Loucy (cell line): ENCODE measurements around the gene P2RX2.

Experiments used
- H2AFZ ChIP-seq: fragments of 200-600 bp; sonication (generic); 2 replicates; pipeline ENCODE4 v1.6.0; 2016; ENCODE audit warnings: antibody characterized with exemption, mild to moderate bottlenecking, low read length, moderate library complexity
- H3F3A ChIP-seq: fragments of 200-600 bp; 2 replicates; pipeline ENCODE4 v1.6.0; 2016; ENCODE audit warnings: antibody characterized with exemption, low read depth, mild to moderate bottlenecking
- H3K27me3 ChIP-seq: fragments of 200-600 bp; sonication (generic); 2 replicates; pipeline ENCODE4 v1.6.1; 2014; ENCODE audit warnings: low read length, mild to moderate bottlenecking; ENCODE audit not compliant: insufficient read depth, poor library complexity, severe bottlenecking
- H3K36me3 ChIP-seq: fragments of 200-600 bp; sonication (generic); 2 replicates; pipeline ENCODE4 v1.6.1; 2016; ENCODE audit warnings: low read length; ENCODE audit not compliant: insufficient read depth
- H3K4me1 ChIP-seq: fragments of 200-600 bp; sonication (generic); 2 replicates; pipeline ENCODE4 v1.5.1; 2014; ENCODE audit warnings: low read length, mild to moderate bottlenecking; ENCODE audit not compliant: insufficient read depth, poor library complexity, severe bottlenecking
- H3K4me2 ChIP-seq: fragments of 200-600 bp; sonication (generic); 2 replicates; pipeline ENCODE4 v1.6.0; 2014; ENCODE audit warnings: antibody characterized with exemption, low read length, low read depth, mild to moderate bottlenecking; ENCODE audit not compliant: poor library complexity, severe bottlenecking
- H3K4me3 ChIP-seq: fragments of 200-600 bp; sonication (generic); 2 replicates; pipeline ENCODE4 v1.5.1; 2014; ENCODE audit warnings: low read length, mild to moderate bottlenecking, mixed read lengths; ENCODE audit not compliant: poor library complexity, severe bottlenecking
- H3K79me2 ChIP-seq: fragments of 200-600 bp; sonication (generic); 2 replicates; pipeline ENCODE4 v1.6.1; 2014; ENCODE audit warnings: low read length; ENCODE audit not compliant: insufficient read depth
- H3K9ac ChIP-seq: fragments of 200-600 bp; sonication (generic); 2 replicates; pipeline ENCODE4 v1.6.0; 2014; ENCODE audit warnings: mild to moderate bottlenecking, low read depth, low read length, moderate library complexity; ENCODE audit not compliant: poor library complexity, severe bottlenecking
- H3K9me2 ChIP-seq: fragments of 200-600 bp; sonication (generic); replicated peaks from 2 replicates; pipeline ENCODE4 v1.6.1; 2016; ENCODE audit warnings: low read depth, low read length, mixed read lengths
- H3K9me3 ChIP-seq: fragments of 200-600 bp; sonication (generic); 2 replicates; pipeline ENCODE4 v1.6.1; 2014; ENCODE audit warnings: mild to moderate bottlenecking, antibody characterized with exemption, low read length, low read depth; ENCODE audit not compliant: insufficient read depth
- H4K20me1 ChIP-seq: fragments of 200-600 bp; sonication (generic); 2 replicates; pipeline ENCODE4 v1.6.0; 2014; ENCODE audit warnings: antibody characterized with exemption, low read length, mild to moderate bottlenecking; ENCODE audit not compliant: insufficient read depth, poor library complexity, severe bottlenecking
- CTCF ChIP-seq: fragments of 200-600 bp; sonication (generic); conservative IDR thresholded peaks from 2 replicates; pipeline ENCODE4 v1.5.1; 2014; ENCODE audit warnings: mild to moderate bottlenecking, antibody characterized with exemption, low read length
- EZH2phosphoT487 ChIP-seq: fragments of 200-600 bp; IDR thresholded peaks from 2 replicates; pipeline ENCODE4 v1.6.1; 2018; ENCODE audit warnings: antibody characterized with exemption, mild to moderate bottlenecking, moderate library complexity, borderline replicate concordance

Gene P2RX2

GRCh38 chr12:132664206-132665148 lies 45.9 kb downstream of the P2RX2 start:
- H3K4me1 ChIP-seq = peaks cover 58% of the 10 kb centered on the region

GRCh38 chr12:132665149-132665491 lies 46.5 kb downstream of the P2RX2 start:
- Histone ChIP-seq H4K20me1 (no peaks in the 10 kb centered on the region), H3K9me3 (no peaks in the 10 kb centered on the region), H3K79me2 (peaks cover 14% of the 10 kb centered on the region; the same call in 1 of the 2 replicates), H3K36me3 (peaks cover 96% of the 10 kb centered on the region), H3K4me1 (peaks cover 55% of the 10 kb centered on the region), H3K4me3 (no peak overlapping the region), H3K4me2 (no peak overlapping the region), H3K9ac (no peak overlapping the region), H3K9me2 (no peaks in the 10 kb centered on the region), H3K27me3 (no peaks in the 10 kb centered on the region), H3F3A (no peaks in the 10 kb centered on the region), H2AFZ (no peak overlapping the region)
- TF ChIP-seq EZH2phosphoT487 (no peak), CTCF (no peak)

More at GRCh38 chr12:132664206-132665148, 45.9 kb downstream of the P2RX2 start:
- peak overlapping the region; percentile 70 for H3K9ac ChIP-seq
- no peaks in the 10 kb centered on the region for H3K9me2 ChIP-seq
- H3K36me3 ChIP-seq = peaks cover 98% of the 10 kb centered on the region
- no peaks in the 10 kb centered on the region for H3F3A ChIP-seq
- no peaks in the 10 kb centered on the region for H4K20me1 ChIP-seq
- H3K9me3 ChIP-seq = no peaks in the 10 kb centered on the region
- no peak for TF ChIP-seq CTCF
- no peak for TF ChIP-seq EZH2phosphoT487
- peak overlapping the region; percentile 61 for H3K4me2 ChIP-seq
- H2AFZ ChIP-seq = no peak overlapping the region
- H3K27me3 ChIP-seq = no peaks in the 10 kb centered on the region
- H3K4me3 ChIP-seq = peak overlapping the region; percentile 53
- H3K79me2 ChIP-seq = peaks cover 14% of the 10 kb centered on the region; the same call in 1 of the 2 replicates

- Histone ChIP-seq H3K9ac (no peak overlapping the region), H3K79me2 (peaks cover 14% of the 10 kb centered on the region; the same call in 1 of the 2 replicates), H3F3A (no peaks in the 10 kb centered on the region), H3K4me1 (peaks cover 48% of the 10 kb centered on the region), H3K4me2 (no peak overlapping the region), H3K9me3 (no peaks in the 10 kb centered on the region), H2AFZ (no peak overlapping the region), H3K36me3 (peaks cover 93% of the 10 kb centered on the region), H3K4me3 (no peak overlapping the region), H4K20me1 (no peaks in the 10 kb centered on the region), H3K9me2 (no peaks in the 10 kb centered on the region), H3K27me3 (no peaks in the 10 kb centered on the region)
- no peak for TF ChIP-seq CTCF
- no peak for TF ChIP-seq EZH2phosphoT487
Measured at GRCh38 chr12:132665794-132666193, 47.2 kb downstream of the P2RX2 start.
